ENCODE data around the gene UBE3B.

UBE3B gene

DNA sequence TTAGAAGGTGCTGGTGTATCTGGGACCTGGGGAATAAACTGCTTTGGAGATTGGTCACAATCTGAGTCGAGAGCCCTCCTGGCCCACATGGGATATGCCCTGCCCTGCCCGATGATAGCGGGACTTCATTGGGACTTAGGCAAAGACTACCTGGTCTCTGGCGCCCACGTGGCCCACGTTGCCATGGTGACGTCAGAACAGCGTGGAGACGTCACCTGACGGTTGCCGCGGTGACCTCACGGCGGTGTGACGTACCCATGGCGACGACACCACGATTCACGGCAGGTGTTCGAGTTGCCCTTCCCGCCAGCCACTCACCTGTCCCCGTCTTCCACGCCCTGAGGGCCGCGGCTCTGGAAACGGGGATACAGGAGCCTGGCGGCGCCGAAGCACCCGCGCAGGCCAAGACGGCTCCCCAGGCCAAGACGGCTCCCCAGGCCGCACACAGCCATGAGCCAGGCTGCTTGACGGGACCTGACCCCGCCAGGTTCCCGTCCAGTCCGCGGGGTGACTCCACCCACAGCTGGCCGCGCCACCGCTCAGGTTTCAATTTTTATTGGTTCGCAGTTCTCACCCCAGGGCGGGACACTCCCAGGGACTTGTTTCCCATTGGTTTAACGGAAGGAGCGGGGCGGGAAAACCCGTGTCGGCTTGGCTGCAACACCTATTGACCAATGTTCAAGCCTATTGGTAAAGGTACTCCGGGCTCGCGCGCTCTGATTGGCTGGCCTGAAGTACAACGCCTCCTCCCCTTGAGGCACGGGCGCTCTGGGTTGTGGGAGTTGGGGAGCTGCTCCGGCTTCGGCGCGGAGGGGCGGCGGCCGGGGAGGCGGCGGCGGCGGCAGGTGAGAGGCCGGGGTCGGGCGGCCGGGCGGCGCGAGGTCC is 95.8 kb downstream of the UBE3B start, which contains the start of the genes MMAB and MVK:
MMAB (minus strand) TSS at position 476 of the 885 bp plus-strand sequence; CDS start at position 452, 24 bp downstream.
MVK (plus strand) TSS at position 766 of the 885 bp plus-strand sequence. CDS start 1,029 bp downstream, outside the sequence.
- DNase-seq (ENCODE audit: low read depth), result peak; percentile 98

DNA sequence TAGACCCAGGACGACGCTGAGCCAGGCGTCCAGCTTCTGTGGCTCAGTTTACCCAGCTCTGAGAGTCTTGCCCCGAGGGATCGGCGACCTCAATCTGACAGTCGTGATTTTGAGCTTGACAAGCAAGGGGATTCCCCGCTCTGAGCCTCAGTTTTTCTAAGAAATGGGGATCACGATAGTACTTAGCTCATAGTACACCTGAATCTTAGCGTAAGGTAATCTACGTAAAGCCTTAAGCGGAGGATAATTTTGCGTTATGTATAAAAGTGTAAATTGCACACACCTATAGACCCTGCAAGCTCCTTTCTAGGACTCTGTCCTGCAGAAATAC is 96.4 kb downstream of the UBE3B start:
- no peak for DNase-seq (ENCODE audit: low read depth)

DNA sequence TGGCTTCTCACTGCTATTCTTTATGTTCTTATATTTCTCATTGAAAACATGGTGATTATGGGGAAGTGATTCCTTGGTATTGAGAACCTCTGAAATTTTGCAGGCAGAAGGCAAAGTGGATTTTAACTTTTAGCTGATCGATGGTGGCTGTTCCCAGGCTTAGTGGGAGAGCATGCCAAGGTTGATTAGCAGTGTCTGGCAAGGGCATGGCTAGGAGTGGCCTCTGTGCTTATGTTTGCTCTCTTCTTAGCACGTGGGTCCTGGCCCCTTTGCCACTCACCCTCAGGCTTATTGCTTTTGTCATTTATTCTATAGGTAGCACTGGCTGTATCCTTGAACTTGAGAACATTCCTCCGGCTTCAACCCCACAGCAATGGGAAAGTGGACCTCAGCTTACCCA is 98.2 kb downstream of the UBE3B start:
- no peak for DNase-seq (ENCODE audit: low read depth)

DNA sequence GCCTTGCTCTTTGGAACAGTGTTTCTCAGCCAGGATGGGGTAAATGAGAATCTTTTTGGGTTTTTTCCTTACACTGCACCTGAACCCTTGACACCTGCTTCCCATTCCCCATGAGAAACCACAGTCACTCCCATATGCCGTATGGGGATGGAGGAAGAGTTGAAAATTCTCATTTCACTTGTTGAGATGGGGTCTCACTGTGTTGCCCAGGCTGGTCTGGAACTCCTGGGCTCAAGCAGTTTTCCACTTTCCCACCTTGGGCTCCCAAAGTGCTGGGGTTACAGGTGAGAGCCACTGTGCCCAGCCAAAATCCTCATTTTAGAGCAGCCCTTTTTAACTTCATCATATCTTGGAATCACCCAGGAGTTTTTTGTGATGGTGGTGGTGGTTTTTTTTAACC is 99.9 kb downstream of the UBE3B start:
- DNase-seq (ENCODE audit: low read depth), result no peak

DNA sequence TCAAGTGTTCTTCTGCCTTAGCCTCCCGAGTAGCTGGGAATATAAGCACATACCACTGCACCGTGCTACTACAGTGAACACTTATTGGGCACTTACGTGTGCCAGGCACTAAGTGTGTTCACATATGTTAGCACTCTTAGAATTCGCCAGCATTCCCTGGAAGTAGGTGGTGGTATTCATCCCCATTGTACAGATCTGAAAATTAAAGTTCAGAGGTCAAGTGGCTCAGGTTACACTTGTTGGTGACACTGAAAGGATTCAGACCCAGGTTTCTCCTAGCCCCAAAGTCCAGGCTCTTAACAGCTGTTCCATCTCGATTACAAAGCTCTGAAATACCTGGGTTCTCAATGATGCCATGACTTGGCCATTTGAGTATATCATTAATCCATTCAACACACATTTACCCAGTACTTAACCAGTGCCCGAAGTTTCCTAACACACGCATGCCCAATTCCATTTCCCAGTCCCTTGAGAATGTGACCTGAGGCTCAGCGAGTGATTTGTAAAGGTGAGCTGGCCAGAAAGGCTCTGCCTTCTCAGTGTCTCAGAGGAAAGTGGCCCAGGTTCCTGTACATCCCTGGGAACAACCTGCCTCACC is 101.0 kb downstream of the UBE3B start:
- no peak for DNase-seq (ENCODE audit: low read depth)

DNA sequence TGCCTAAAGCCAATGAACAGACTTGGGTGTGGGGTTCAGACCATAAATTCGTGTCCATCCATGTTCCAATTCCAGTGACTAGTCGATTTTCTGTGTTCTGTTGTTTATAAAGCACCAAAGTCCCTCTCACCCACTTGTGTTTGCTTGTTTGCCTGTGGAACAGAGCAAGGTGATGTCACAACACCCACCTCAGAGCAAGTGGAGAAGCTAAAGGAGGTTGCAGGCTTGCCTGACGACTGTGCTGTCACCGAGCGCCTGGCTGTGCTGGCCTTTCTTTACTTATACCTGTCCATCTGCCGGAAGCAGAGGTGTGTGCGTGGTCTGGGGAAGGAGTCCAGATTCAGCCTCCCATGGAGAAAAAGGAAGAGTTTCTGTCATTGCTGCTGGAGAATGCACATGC is 102.2 kb downstream of the UBE3B start:
- no peak for DNase-seq (ENCODE audit: low read depth)

DNA sequence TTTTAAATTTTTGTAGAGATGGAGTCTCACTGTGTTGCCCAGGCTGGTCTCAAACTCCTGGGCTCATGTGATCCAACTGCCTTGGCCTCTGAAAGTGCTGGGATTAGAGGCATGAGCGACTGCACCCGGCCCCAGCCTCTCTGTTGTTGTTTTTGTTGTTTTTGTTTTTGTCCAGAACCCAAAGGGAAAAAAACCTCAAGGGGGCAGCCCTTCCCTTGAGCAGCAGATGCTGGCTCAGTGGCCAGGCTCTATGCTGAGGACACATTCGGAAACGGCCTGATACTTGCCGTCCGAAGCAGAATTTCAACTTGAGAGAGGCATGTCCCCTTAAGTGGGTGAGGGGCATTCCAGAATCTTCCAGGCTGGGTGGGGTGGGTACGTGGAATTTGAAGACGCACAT is 102.8 kb downstream of the UBE3B start:
- no peak for DNase-seq (ENCODE audit: low read depth)

DNA sequence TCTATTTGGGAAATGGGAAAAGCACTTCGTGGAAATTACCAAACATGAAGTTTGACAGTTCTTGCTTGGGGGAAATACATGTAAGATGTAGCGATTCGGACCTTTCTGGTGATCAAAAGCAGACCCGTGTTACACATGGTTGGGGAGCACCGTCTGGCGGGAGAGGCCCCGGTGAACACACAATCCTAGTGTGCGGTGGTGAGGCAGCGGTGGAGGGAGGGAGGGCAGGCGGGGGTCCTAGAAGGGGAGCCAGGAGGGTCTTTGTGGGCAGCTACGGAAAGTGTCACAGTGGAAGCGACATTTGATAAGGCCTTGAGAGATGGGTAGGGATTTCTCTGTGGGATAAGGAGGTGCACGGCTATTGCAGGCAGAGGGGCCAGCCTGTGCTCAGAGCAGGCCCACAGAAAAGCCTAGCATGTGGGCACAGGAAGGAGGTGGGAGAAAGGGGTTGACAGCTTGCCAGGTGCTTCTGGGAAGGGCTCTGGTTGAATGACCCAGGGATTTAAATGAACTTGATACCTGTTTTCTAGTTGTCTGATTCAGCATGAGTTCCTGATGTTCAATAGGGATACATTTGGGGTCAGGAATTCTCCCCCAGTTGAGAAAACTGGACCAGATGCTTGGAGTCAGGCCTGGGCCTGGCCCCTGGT is 103.4 kb downstream of the UBE3B start:
- DNase-seq (ENCODE audit: low read depth), result no peak

DNA sequence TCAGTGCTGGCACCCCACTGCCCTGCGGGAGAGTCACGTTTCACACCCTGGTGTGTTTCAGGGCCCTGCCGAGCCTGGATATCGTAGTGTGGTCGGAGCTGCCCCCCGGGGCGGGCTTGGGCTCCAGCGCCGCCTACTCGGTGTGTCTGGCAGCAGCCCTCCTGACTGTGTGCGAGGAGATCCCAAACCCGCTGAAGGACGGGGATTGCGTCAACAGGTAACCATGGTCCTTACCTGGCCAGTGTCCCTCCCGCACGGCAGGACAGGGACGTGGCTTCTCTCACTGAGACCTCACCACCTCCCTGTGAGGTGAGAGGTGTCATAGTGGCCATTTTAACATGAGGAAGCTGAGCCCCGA is 103.9 kb downstream of the UBE3B start:
- DNase-seq (ENCODE audit: low read depth), result no peak

DNA sequence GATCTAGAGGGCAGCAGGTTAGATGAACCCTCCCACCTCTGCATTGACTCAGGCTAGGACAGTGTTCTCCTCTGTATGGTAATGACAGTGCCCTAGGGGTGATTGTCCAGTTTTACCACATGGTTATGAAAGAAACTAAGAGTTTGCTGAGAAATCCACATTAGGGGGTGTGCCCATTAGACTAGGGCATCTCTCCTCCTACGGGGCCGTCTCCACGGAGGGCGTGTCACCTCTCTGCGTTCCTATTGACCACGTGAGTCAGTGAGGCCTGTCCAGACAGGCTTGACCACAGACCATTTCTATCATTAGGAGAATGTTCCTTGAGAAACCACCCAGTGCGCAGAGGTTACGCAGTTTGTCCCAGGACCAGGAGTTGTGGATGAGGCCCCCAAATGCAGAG is 104.4 kb downstream of the UBE3B start:
- no peak for DNase-seq (ENCODE audit: low read depth)

DNA sequence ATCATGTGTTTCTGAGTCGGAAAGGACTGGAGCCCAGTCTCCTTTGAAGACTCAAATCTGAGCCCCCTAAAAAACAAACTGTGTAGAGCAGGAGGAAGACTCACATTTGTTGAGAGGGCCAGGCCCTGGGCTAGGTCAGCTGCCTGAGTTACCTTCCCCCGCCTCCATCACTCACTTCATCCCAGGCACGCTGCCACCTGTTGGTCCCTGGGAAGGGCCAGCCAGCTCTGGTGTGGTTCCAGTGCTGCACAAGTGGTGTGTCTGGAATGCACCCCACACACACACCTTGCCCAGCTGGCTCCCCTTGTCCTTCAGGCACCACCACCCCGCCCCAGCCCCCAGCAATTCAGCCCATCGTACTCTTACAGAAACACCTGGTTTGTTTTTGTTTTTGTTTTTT is 105.2 kb downstream of the UBE3B start:
- no peak for DNase-seq (ENCODE audit: low read depth)

DNA sequence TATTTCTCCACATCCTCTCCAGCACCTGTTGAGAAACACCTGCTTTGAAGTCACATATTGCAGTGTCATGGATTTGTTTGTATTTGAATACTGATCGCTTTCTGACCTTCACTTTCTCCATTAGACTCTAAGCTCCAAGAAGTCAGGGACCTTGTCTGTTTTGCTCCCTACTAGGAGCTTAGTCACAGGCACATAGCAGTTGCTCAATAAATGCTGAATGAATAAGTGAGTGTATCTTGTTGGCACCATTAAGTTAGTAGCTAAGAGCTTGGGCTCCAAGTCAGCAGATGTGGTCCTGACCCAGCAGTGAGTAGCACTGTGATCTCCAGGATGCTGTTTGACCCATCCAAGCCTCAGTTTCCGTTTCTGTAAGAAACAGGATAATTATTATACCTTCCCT is 106.3 kb downstream of the UBE3B start:
- no peak for DNase-seq (ENCODE audit: low read depth)
